ENCODE measurements around the gene STARD13. TPM values are rescaled to one million over a fixed set of nuclear protein-coding genes. Genes with fewer than 3 reads are reported as not detected.

STARD13 gene
- total RNA-seq, 2 donors from 2014 or later = 18.9 to 29.7 TPM

DNA sequence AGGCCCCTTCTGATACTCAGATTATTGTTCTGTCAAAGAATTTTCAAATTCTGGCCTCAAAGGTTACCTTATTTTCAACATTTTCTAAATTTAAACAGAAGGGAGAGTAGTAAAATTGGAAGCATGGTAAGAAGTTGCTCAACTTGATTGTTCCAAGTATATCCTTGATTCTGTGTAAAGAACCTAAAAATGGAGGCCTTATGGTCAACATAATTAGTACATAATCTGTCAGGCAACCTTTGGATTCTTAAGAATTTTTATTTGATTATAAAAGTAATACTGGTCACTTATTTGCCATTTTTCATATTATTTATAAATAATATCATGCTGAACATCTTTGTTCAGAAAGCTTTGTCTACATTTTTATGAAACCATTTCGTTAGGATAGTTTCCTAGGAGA lies 83.9 kb downstream of the STARD13 start:
- no peak overlapping the region for H3K27ac ChIP-seq
- H3K36me3 ChIP-seq (replicated peaks in 1 of 2; ENCODE audit: insufficient read depth in 1 of 2, low read depth in 2 of 2) = no peaks in the 10 kb centered on the region
- 53 to 62% methylated on average over 1 of the region's 1 CpG for WGBS, 2 donors
- H3K27me3 ChIP-seq = no peaks in the 10 kb centered on the region
- intact Hi-C loops (cut with DNase I) = no loop called here
- DNase-seq (no peak), ATAC-seq (no peak)
- no peak overlapping the region for H3K4me3 ChIP-seq
- H3K9me3 ChIP-seq = no peaks in the 10 kb centered on the region
- peaks cover 70% of the 10 kb centered on the region for H3K4me1 ChIP-seq
- TF ChIP-seq POLR2A (IDR thresholded peaks at IDR 0.05) = no peak
- TF ChIP-seq, protein P1, sequence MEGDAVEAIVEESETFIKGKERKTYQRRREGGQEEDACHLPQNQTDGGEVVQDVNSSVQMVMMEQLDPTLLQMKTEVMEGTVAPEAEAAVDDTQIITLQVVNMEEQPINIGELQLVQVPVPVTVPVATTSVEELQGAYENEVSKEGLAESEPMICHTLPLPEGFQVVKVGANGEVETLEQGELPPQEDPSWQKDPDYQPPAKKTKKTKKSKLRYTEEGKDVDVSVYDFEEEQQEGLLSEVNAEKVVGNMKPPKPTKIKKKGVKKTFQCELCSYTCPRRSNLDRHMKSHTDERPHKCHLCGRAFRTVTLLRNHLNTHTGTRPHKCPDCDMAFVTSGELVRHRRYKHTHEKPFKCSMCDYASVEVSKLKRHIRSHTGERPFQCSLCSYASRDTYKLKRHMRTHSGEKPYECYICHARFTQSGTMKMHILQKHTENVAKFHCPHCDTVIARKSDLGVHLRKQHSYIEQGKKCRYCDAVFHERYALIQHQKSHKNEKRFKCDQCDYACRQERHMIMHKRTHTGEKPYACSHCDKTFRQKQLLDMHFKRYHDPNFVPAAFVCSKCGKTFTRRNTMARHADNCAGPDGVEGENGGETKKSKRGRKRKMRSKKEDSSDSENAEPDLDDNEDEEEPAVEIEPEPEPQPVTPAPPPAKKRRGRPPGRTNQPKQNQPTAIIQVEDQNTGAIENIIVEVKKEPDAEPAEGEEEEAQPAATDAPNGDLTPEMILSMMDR (IDR thresholded peaks at IDR 0.05) = no peak

DNA sequence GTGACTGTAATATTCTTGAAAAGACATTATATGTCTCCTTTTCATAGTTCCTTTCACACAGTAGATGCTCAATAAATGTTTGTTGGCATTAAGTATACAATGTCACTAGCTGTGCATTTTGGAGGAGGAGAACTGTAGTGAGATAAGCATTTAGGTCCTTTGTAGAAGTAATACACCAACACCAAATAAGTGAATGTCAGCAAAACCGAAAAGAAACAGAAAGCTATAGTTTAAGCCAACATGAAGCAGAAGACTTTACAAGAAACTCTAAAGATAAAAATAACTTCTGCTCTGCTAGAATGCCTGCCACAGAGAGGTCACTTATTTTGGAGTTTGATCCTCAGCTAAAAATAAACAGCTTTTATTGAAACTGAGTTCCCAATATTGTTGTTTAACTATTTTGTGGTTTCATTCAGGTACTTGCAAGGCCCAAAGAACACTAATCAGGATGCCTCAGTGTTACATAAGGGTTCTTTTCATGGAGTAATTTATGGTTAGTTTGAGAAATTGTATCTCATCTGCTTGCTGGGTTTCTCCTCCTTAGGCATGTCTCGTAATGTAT lies 86.2 kb downstream of the STARD13 start:
- no peaks in the 10 kb centered on the region for H3K36me3 ChIP-seq (replicated peaks in 1 of 2; ENCODE audit: insufficient read depth in 1 of 2, low read depth in 2 of 2)
- H3K27ac ChIP-seq = peak overlapping the region in 1 of 4 donors; percentile 15
- H3K4me3 ChIP-seq = no peak overlapping the region
- peaks cover 69% of the 10 kb centered on the region for H3K4me1 ChIP-seq
- ATAC-seq (no peak), DNase-seq (no peak)
- H3K9me3 ChIP-seq = no peaks in the 10 kb centered on the region
- TF ChIP-seq POLR2A (IDR thresholded peaks at IDR 0.05) = no peak
- TF ChIP-seq, protein P1 (IDR thresholded peaks at IDR 0.05) = no peak
- intact Hi-C loops (cut with DNase I) = no loop called here
- WGBS, 2 donors = 82 to 93% methylated on average over 2 of the region's 2 CpGs
- H3K27me3 ChIP-seq = no peaks in the 10 kb centered on the region

DNA sequence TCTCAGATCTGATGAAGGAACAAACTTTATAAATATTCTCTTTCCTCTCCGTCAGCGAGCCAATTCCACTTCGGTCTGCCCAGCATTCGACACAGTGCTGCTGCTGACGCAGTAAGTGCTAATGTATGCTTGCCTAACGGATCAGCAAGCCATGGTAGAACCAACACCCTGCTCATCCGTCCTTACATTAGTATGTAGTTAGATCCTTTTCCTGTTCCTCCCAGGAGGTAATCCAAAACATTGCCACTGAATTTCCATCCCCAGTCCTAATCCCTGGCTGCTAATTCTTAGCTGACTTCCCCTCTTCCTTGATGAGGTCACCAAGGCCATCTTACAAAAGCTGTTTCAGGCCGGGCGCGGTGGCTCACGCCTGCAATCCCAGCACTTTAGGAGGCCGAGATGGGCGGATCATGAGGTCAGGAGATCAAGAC lies 88.0 kb downstream of the STARD13 start:
- peaks cover 71% of the 10 kb centered on the region for H3K4me1 ChIP-seq
- DNase-seq (no peak), ATAC-seq (no peak)
- TF ChIP-seq POLR2A (IDR thresholded peaks at IDR 0.05) = no peak
- TF ChIP-seq, protein P1 (IDR thresholded peaks at IDR 0.05) = no peak
- intact Hi-C loops (cut with DNase I) = no loop called here
- peak overlapping the region in 2 of 4 donors; percentile 33 to 79 for H3K27ac ChIP-seq
- no peaks in the 10 kb centered on the region for H3K9me3 ChIP-seq
- 87 to 88% methylated on average over 13 of the region's 13 CpGs for WGBS, 2 donors
- no peaks in the 10 kb centered on the region for H3K36me3 ChIP-seq (replicated peaks in 1 of 2; ENCODE audit: insufficient read depth in 1 of 2, low read depth in 2 of 2)
- no peaks in the 10 kb centered on the region for H3K27me3 ChIP-seq
- no peak overlapping the region for H3K4me3 ChIP-seq

DNA sequence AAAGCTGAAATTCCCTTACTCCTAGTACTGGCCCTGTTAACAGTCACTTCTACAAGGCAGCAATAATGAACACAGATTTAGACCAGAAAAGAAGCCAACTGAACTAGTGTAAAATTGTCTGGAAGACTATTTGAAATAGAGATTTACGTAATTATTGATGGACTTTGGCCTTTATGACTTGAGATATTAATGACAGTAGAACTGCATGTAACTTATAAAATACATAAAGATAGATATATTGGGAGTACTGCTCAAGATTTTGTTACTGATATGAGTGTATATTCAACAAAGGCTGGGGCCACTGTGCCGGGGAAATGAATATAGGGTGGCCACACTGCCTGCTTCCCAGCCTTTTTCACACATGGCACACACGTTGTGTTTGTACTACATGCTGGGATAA lies 88.8 kb downstream of the STARD13 start:
- H3K27ac ChIP-seq = peak overlapping the region in 3 of 4 donors; percentile 6 to 79 (median 33)
- no peak overlapping the region for H3K4me3 ChIP-seq
- H3K36me3 ChIP-seq (replicated peaks in 1 of 2; ENCODE audit: insufficient read depth in 1 of 2, low read depth in 2 of 2) = no peaks in the 10 kb centered on the region
- H3K4me1 ChIP-seq = peaks cover 72% of the 10 kb centered on the region
- DNase-seq (no peak), ATAC-seq (no peak)
- no peaks in the 10 kb centered on the region for H3K9me3 ChIP-seq
- WGBS, 2 donors = 48 to 63% methylated on average over 3 of the region's 3 CpGs
- TF ChIP-seq, protein P1 (IDR thresholded peaks at IDR 0.05) = no peak
- TF ChIP-seq POLR2A (IDR thresholded peaks at IDR 0.05) = no peak
- H3K27me3 ChIP-seq = no peaks in the 10 kb centered on the region
- intact Hi-C loops (cut with DNase I) = no loop called here
